GM23338 (cell line): ENCODE measurements around the gene FKBP6.

Source experiments
- CTCF ChIP-seq, 2 experiments: fragments of 200-600 bp in 1 of 2; sonication (generic) in 1 of 2; conservative IDR thresholded peaks; 2 replicates each; pipeline versions ENCODE4 v1.5.1 to v1.6.1; 2016 to 2017; ENCODE audit warnings: antibody characterized with exemption in 2 of 2, low read depth in 2 of 2, mild to moderate bottlenecking in 2 of 2, moderate library complexity in 1 of 2
- POLR2AphosphoS5 ChIP-seq: IDR thresholded peaks from 2 replicates; pipeline ENCODE4 v1.6.1; 2016; ENCODE audit warnings: antibody characterized with exemption, low read depth
- REST ChIP-seq: IDR thresholded peaks from one replicate; pipeline ENCODE4 v1.6.1; 2018; ENCODE audit warnings: antibody characterized with exemption; ENCODE audit not compliant: unreplicated experiment
- STAT1 ChIP-seq: IDR thresholded peaks from one replicate; pipeline ENCODE4 v1.6.1; 2016; ENCODE audit warnings: antibody characterized with exemption; ENCODE audit not compliant: unreplicated experiment

GRCh38 chr7:73391396-73391795, 63.4 kb downstream of the FKBP6 start:
- TF ChIP-seq REST (no peak), CTCF (conservative IDR thresholded peaks at IDR 0.05; ENCODE audit: low read depth in 2 of 2) (no peak), POLR2AphosphoS5 (no peak), STAT1 (no peak)
